ENCODE results near the gene GALNT10.

GRCh38 chr5:154377754-154378533, 187.4 kb downstream of the GALNT10 start:
- TF ChIP-seq, protein P1, sequence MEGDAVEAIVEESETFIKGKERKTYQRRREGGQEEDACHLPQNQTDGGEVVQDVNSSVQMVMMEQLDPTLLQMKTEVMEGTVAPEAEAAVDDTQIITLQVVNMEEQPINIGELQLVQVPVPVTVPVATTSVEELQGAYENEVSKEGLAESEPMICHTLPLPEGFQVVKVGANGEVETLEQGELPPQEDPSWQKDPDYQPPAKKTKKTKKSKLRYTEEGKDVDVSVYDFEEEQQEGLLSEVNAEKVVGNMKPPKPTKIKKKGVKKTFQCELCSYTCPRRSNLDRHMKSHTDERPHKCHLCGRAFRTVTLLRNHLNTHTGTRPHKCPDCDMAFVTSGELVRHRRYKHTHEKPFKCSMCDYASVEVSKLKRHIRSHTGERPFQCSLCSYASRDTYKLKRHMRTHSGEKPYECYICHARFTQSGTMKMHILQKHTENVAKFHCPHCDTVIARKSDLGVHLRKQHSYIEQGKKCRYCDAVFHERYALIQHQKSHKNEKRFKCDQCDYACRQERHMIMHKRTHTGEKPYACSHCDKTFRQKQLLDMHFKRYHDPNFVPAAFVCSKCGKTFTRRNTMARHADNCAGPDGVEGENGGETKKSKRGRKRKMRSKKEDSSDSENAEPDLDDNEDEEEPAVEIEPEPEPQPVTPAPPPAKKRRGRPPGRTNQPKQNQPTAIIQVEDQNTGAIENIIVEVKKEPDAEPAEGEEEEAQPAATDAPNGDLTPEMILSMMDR (IDR thresholded peaks at IDR 0.05; ENCODE audit: insufficient read depth, low read depth, low read length): no peak
- no peak for TF ChIP-seq EZH2 (IDR thresholded peaks at IDR 0.05; ENCODE audit: insufficient read depth, low read length)
